Adrenal gland (tissue), 12 donors: ENCODE measurements around the gene TENM4. TPM values are rescaled to one million over a fixed set of nuclear protein-coding genes. Genes with fewer than 3 reads are reported as not detected.
A peak's percentile ranks its signal among the peaks of the same experiment; 100 is the strongest.

Experiments used
- DNase-seq, 7 donors: peaks; one replicate each; pipeline ENCODE4 v3.0.0-alpha.2; 2019 to 2020
- H3K27ac ChIP-seq, 5 donors: fragments of 200-600 bp; sonication (generic) in 4 of 5; 1 replicate in 3 of 5; 2 replicates in 2 of 5; pipeline versions ENCODE4 v1.5.1 to v1.8.0; 2016 to 2020; ENCODE audit warnings: mild to moderate bottlenecking in 1 of 5
- H3K27me3 ChIP-seq: fragments of 200-600 bp; 2 replicates; pipeline ENCODE4 v1.8.0; 2021
- H3K36me3 ChIP-seq, 2 donors: fragments of 200-600 bp; replicated peaks in 1 of 2; 1 replicate in 1 of 2; 2 replicates in 1 of 2; pipeline versions ENCODE4 v1.5.1 to v1.8.0; 2018 to 2022
- H3K4me1 ChIP-seq, 2 donors: fragments of 200-600 bp; replicated peaks in 1 of 2; 1 replicate in 1 of 2; 2 replicates in 1 of 2; pipeline versions ENCODE4 v1.5.1 to v1.8.0; 2018 to 2021
- H3K4me3 ChIP-seq, 4 donors: fragments of 200-600 bp; sonication (generic) in 3 of 4; one replicate each; pipeline ENCODE4 v1.5.1; 2016 to 2018
- H3K9me3 ChIP-seq, 3 donors: fragments of 200-600 bp; sonication (generic) in 1 of 3; replicated peaks in 1 of 3; 1 replicate in 2 of 3; 2 replicates in 1 of 3; pipeline versions ENCODE4 v1.5.1 to v1.8.0; 2016 to 2021
- CTCF ChIP-seq, 6 experiments: fragments of 450-650 bp in 4 of 6; fragments of 200-600 bp in 2 of 6; sonication (generic) in 1 of 6; IDR thresholded peaks; 1 replicate in 5 of 6; 2 replicates in 1 of 6; pipeline versions ENCODE4 v1.5.1 to v1.8.0; 2016 to 2021; ENCODE audit warnings: antibody characterized with exemption in 6 of 6, mild to moderate bottlenecking in 2 of 6, moderate library complexity in 1 of 6
- POLR2A ChIP-seq, 2 donors: fragments of 450-650 bp; IDR thresholded peaks; one replicate each; pipeline ENCODE4 v1.6.1; 2017; ENCODE audit warnings: antibody characterized with exemption in 2 of 2, mild to moderate bottlenecking in 2 of 2, moderate library complexity in 1 of 2
- WGBS, 4 donors: extraction: QIAGEN DNeasy Blood & Tissue Kit in 2 of 4; methylation state at CpG; one replicate each; pipeline versions ENCODE4 v1.1.5 to v1.1.7; 2013 to 2017; 5-methylcytosine and 5-hydroxymethylcytosine counted together
- intact Hi-C, 2 donors: fragments of 100-400 bp; cut with DNase I; formaldehyde crosslinking; loops; one replicate each; pipeline versions ENCODE4 v1.14.1 to v1.15.0; 2022 to 2023
- polyA plus RNA-seq, 3 donors: library from polyadenylated mRNA; stranded (reverse); fragments of 200-250 nt in 2 of 3; fragments of 350-450 nt in 1 of 3; fragmentation: Illumina TruSeq in 1 of 3; extraction: RNeasy Lipid Tissue Mini Kit (QIAGEN cat#74804) in 1 of 3; gene quantifications; one replicate each; pipeline ENCODE4 v1.2.3, GENCODE V29; 2013 to 2014
- total RNA-seq, 9 donors: library from RNA; depleted of rRNA in 4 of 9; stranded (reverse); fragments of >200 nt in 4 of 9; fragments of 120-200 nt in 1 of 9; fragmentation: NEBNext Ultra II Directional in 1 of 9; extraction: Animal tissue kit (Norgen Biotek cat#: 25700) in 1 of 9; gene quantifications; one replicate each; pipeline versions ENCODE4 v1.1.0 to v1.2.4, GENCODE V29; 2013 to 2023
- donor health status: healthy with polysubstance abuse.
- donor health status: Bipolar disorder and iron deficiency.
- donor health status: DM: yes; HTN: yes; CAD: no.
- donor health status: DM: no; HTN: no; CAD: no.
- donor health status: DM: no; HTN: no; CAD: no.
- donor health status: DM: yes; HTN: yes; CAD: no.

The TENM4 gene
- total and polyA plus RNA-seq, 12 donors: 0.74 to 24.9 (median 6.7) TPM

- Histone ChIP-seq H3K27ac (no peak overlapping the region), H3K27me3 (no peaks in the 10 kb centered on the region), H3K4me1 (peaks cover 0 to 7% of the 10 kb centered on the region in 2 donors), H3K9me3 (no peaks in the 10 kb centered on the region), H3K4me3 (no peak overlapping the region), H3K36me3 (no peaks in the 10 kb centered on the region)
- TF ChIP-seq CTCF (IDR thresholded peaks at IDR 0.05) (no peak), POLR2A (IDR thresholded peaks at IDR 0.05) (no peak)
- DNase-seq: peak in 4 of 7 donors; percentile 19 to 38 (median 32)
- 65 to 87% (median 67%) methylated on average over 6 of the region's 6 CpGs for WGBS, 4 donors
- intact Hi-C loops: no loop called here
These were observed 45.6 kb upstream of the TENM4 start for GRCh38 chr11:79486242-79486984.

- H3K36me3 ChIP-seq: no peaks in the 10 kb centered on the region
- WGBS, 4 donors: 61 to 83% (median 65%) methylated on average over 4 of the region's 4 CpGs
- TF ChIP-seq CTCF (IDR thresholded peaks at IDR 0.05) (no peak), POLR2A (IDR thresholded peaks at IDR 0.05) (no peak)
- H3K27ac ChIP-seq: no peak overlapping the region
- no peak overlapping the region for H3K4me3 ChIP-seq
- intact Hi-C loops: no loop called here
- H3K4me1 ChIP-seq: peaks cover 0 to 7% of the 10 kb centered on the region in 2 donors
- no peak for DNase-seq
- no peaks in the 10 kb centered on the region for H3K9me3 ChIP-seq
- no peaks in the 10 kb centered on the region for H3K27me3 ChIP-seq
These were observed 44.9 kb upstream of the TENM4 start for GRCh38 chr11:79485694-79486093.

- no peak for TF ChIP-seq POLR2A (IDR thresholded peaks at IDR 0.05)
- no peak for DNase-seq
- intact Hi-C loops: no loop called here
These were observed 44.0 kb upstream of the TENM4 start for GRCh38 chr11:79484872-79485271.

GRCh38 chr11:79482800-79483199 lies 42.0 kb upstream of the TENM4 start:
- intact Hi-C loops: no loop called here
- DNase-seq: no peak
- 69 to 85% (median 73%) methylated on average over 3 of the region's 3 CpGs for whole genome bisulfite sequencing, 4 donors
- Histone ChIP-seq H3K27ac (no peak overlapping the region), H3K36me3 (no peaks in the 10 kb centered on the region), H3K4me3 (no peak overlapping the region), H3K4me1 (peaks cover 0 to 7% of the 10 kb centered on the region in 2 donors), H3K9me3 (no peaks in the 10 kb centered on the region), H3K27me3 (no peaks in the 10 kb centered on the region)
- TF ChIP-seq POLR2A (IDR thresholded peaks at IDR 0.05): no peak
- no peak for TF ChIP-seq CTCF (IDR thresholded peaks at IDR 0.05)

More at GRCh38 chr11:79484872-79485271, 44.0 kb upstream of the TENM4 start:
- Histone ChIP-seq H3K4me3 (no peak overlapping the region), H3K4me1 (peaks cover 0 to 7% of the 10 kb centered on the region in 2 donors), H3K27ac (no peak overlapping the region), H3K9me3 (no peaks in the 10 kb centered on the region), H3K27me3 (no peaks in the 10 kb centered on the region), H3K36me3 (no peaks in the 10 kb centered on the region)

GRCh38 chr11:79481795-79482194 lies 41.0 kb upstream of the TENM4 start:
- H3K36me3 ChIP-seq: no peaks in the 10 kb centered on the region
- 64 to 69% (median 67%) methylated on average over 3 of the region's 3 CpGs for WGBS, 4 donors
- no peak overlapping the region for H3K27ac ChIP-seq
- peaks cover 0 to 6% of the 10 kb centered on the region in 2 donors for H3K4me1 ChIP-seq
- intact Hi-C loops: no loop called here
- no peak for DNase-seq
- no peaks in the 10 kb centered on the region for H3K27me3 ChIP-seq
- H3K4me3 ChIP-seq: no peak overlapping the region
- H3K9me3 ChIP-seq: no peaks in the 10 kb centered on the region
- TF ChIP-seq CTCF (IDR thresholded peaks at IDR 0.05) (no peak), POLR2A (IDR thresholded peaks at IDR 0.05) (no peak)
